NCI-H2196 treated with DMSO at 0.1 percent for 48 hours (cell line): ENCODE data around the gene CHST8.

Source experiments
- DNase-seq: peaks from one replicate; lab custom pipeline; 2025; ENCODE audit not compliant: unreplicated experiment; lab: John Stamatoyannopoulos, UW

The CHST8 gene

GRCh38 chr19:33734913-33735312 is 113.2 kb downstream of the CHST8 start:
- DNase-seq, result peak; percentile 41

- DNase-seq, result no peak
Observed at GRCh38 chr19:33736158-33736557, 114.4 kb downstream of the CHST8 start.

GRCh38 chr19:33736787-33737186 is 115.0 kb downstream of the CHST8 start:
- no peak for DNase-seq

- no peak for DNase-seq
Observed at GRCh38 chr19:33737681-33738371, 116.1 kb downstream of the CHST8 start.

- no peak for DNase-seq
Observed at GRCh38 chr19:33740811-33741396, 119.2 kb downstream of the CHST8 start.

- DNase-seq, result no peak
Observed at GRCh38 chr19:33745297-33745696, 123.5 kb downstream of the CHST8 start.

GRCh38 chr19:33746159-33746558 is 124.4 kb downstream of the CHST8 start:
- DNase-seq, result no peak

GRCh38 chr19:33747273-33747672 is 125.5 kb downstream of the CHST8 start:
- no peak for DNase-seq

GRCh38 chr19:33748231-33748630 is 126.5 kb downstream of the CHST8 start:
- DNase-seq, result no peak

- DNase-seq, result no peak
Observed at GRCh38 chr19:33749016-33749415, 127.3 kb downstream of the CHST8 start.

- DNase-seq, result no peak
Observed at GRCh38 chr19:33749619-33750175, 127.9 kb downstream of the CHST8 start.

GRCh38 chr19:33750587-33751435 is 129.1 kb downstream of the CHST8 start:
- no peak for DNase-seq

- no peak for DNase-seq
Observed at GRCh38 chr19:33751436-33751770, 129.7 kb downstream of the CHST8 start.

- no peak for DNase-seq
Observed at GRCh38 chr19:33752018-33752800, 130.5 kb downstream of the CHST8 start.

GRCh38 chr19:33752945-33753344 is 131.2 kb downstream of the CHST8 start:
- DNase-seq, result no peak

- DNase-seq, result no peak
Observed at GRCh38 chr19:33754361-33754760, 132.6 kb downstream of the CHST8 start.

- no peak for DNase-seq
Observed at GRCh38 chr19:33755099-33756035, 133.6 kb downstream of the CHST8 start.

- no peak for DNase-seq
Observed at GRCh38 chr19:33756177-33756576, 134.4 kb downstream of the CHST8 start.

GRCh38 chr19:33758541-33759013 is 136.8 kb downstream of the CHST8 start:
- no peak for DNase-seq

- DNase-seq, result no peak
Observed at GRCh38 chr19:33759356-33759755, 137.6 kb downstream of the CHST8 start.
